ENCODE results near the gene PSAT1. TPM values are rescaled to one million over a fixed set of nuclear protein-coding genes. Genes with fewer than 3 reads are reported as not detected.

The PSAT1 gene
- total RNA-seq, 1 experiment from 2014 or later, result 226 TPM

DNA sequence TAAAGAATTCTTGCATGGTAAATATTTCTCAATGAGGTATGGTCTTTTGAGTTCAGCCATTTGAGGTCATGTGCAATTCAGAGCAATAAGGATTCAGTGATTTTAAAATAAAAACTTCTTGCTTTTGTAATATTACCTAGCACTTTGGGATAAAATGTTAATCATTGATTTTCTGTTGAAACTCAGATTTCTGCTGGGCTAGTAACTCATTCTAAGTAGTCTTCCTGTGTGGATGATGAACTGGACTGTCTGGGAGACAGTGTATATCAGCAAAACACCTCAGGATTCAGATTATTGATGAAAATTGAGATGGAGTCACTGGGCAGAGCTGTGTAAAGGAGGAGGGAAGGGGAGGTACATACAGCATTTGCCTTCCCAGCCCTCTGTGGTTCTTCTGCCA, 10.8 kb upstream of the PSAT1 start:
- POLR2A ChIA-PET, result no interaction called here
- TF ChIP-seq, protein P1, sequence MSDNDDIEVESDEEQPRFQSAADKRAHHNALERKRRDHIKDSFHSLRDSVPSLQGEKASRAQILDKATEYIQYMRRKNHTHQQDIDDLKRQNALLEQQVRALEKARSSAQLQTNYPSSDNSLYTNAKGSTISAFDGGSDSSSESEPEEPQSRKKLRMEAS (IDR thresholded peaks at IDR 0.05), result no peak
- no peak for TF ChIP-seq EZH2phosphoT487 (IDR thresholded peaks at IDR 0.05; ENCODE audit: borderline replicate concordance)
- no peak for TF ChIP-seq ZNF274 (IDR thresholded peaks at IDR 0.05; ENCODE audit: low read depth, low read length)
- TF ChIP-seq RAD21 (IDR thresholded peaks at IDR 0.05; ENCODE audit: low read depth), result no peak
- TF ChIP-seq CBX3 (IDR thresholded peaks at IDR 0.05; ENCODE audit: low read depth), result no peak
- TF ChIP-seq TCF7L2 (IDR thresholded peaks at IDR 0.05; ENCODE audit: borderline replicate concordance, extremely low read depth, insufficient read depth, insufficient read length), result no peak
- H3K4me3 ChIP-seq (replicated peaks in 1 of 2; ENCODE audit: low read depth in 1 of 2, low read length in 2 of 2), result no peak overlapping the region
- no peaks in the 10 kb centered on the region for H4K20me1 ChIP-seq (ENCODE audit: insufficient read depth)
- no peak overlapping the region for H2AFZ ChIP-seq (ENCODE audit: low read depth, low read length, poor library complexity, severe bottlenecking)
- RAD21 ChIA-PET (ENCODE audit: low non-redundant PET in 1 of 2, low total read pairs in 2 of 2, uncharacterized antibody in 2 of 2, unreplicated experiment in 2 of 2), result no interaction called here
- no peak overlapping the region for H3K27ac ChIP-seq (ENCODE audit: low read depth, low read length)
- 0 out of 4 replicates have a peak, but pooled peaks cover 0 to under 1% of the 10 kb centered on the region in 2 experiments for H3K4me1 ChIP-seq (ENCODE audit: control insufficient read depth in 1 of 2, insufficient read depth in 2 of 2, low read length in 2 of 2)
- CTCF ChIA-PET, result no interaction called here
- H3K9ac ChIP-seq (ENCODE audit: low read length), result no peak overlapping the region
- H3K36me3 ChIP-seq (ENCODE audit: control insufficient read depth in 1 of 2, insufficient read depth in 2 of 2, low read length in 2 of 2), result no peaks in the 10 kb centered on the region
- no TSS peak for BruUV-seq (replicated peaks)
- no peak for ATAC-seq
- H3K4me2 ChIP-seq (ENCODE audit: low read length), result no peak overlapping the region
- DNase-seq (ENCODE audit: low read depth, low spot score), result no peak
- no peaks in the 10 kb centered on the region for H3K79me2 ChIP-seq (ENCODE audit: insufficient read depth, low read length)
- no peaks in the 10 kb centered on the region for H3K9me3 ChIP-seq (ENCODE audit: control insufficient read depth in 1 of 2, insufficient read depth in 1 of 2, low read depth in 1 of 2, low read length in 2 of 2)
- no peaks in the 10 kb centered on the region for H3K9me2 ChIP-seq (ENCODE audit: insufficient read depth)
- H3K27me3 ChIP-seq (ENCODE audit: insufficient read depth, low read length), result no peaks in the 10 kb centered on the region
- intact Hi-C loops (cut with micrococcal nuclease), result no loop called here

DNA sequence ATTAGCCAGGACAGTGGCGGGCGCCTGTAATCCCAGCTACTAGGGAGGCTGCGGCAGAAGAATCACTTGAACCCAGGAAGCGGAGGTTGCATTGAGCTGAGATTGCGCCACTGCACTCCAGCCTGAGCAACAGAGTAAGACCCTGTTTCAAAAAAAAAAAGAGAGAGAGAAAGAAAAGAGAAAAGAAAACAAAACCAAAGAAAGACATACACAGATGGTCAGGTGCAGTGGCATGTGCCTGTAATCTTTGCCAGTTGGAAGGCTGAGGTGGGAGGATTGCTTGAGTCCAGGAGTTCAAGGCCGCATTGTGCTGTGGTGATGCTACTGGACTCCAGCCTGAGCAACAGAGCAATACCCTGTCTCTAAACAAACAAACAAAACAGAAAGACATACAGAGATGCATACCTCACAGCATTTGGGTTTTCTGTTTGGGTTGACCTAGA, 10.0 kb upstream of the PSAT1 start:
- H3K9me2 ChIP-seq (ENCODE audit: insufficient read depth), result no peaks in the 10 kb centered on the region
- H3K4me3 ChIP-seq (replicated peaks in 1 of 2; ENCODE audit: low read depth in 1 of 2, low read length in 2 of 2), result no peak overlapping the region
- TF ChIP-seq EZH2 (IDR thresholded peaks at IDR 0.05) (no peak), JUND (IDR thresholded peaks at IDR 0.05) (no peak), EGR1 (IDR thresholded peaks at IDR 0.05; ENCODE audit: low read depth) (no peak), CEBPB (IDR thresholded peaks at IDR 0.05; ENCODE audit: low read depth) (no peak), YY1 (IDR thresholded peaks at IDR 0.05; ENCODE audit: extremely low read depth, insufficient replicate concordance, low read depth, low read length) (no peak), ZNF274 (IDR thresholded peaks at IDR 0.05; ENCODE audit: low read depth, low read length) (no peak), CBX3 (IDR thresholded peaks at IDR 0.05; ENCODE audit: low read depth) (no peak), SRF (IDR thresholded peaks at IDR 0.05; ENCODE audit: low read depth) (no peak)
- TF ChIP-seq, protein P2, sequence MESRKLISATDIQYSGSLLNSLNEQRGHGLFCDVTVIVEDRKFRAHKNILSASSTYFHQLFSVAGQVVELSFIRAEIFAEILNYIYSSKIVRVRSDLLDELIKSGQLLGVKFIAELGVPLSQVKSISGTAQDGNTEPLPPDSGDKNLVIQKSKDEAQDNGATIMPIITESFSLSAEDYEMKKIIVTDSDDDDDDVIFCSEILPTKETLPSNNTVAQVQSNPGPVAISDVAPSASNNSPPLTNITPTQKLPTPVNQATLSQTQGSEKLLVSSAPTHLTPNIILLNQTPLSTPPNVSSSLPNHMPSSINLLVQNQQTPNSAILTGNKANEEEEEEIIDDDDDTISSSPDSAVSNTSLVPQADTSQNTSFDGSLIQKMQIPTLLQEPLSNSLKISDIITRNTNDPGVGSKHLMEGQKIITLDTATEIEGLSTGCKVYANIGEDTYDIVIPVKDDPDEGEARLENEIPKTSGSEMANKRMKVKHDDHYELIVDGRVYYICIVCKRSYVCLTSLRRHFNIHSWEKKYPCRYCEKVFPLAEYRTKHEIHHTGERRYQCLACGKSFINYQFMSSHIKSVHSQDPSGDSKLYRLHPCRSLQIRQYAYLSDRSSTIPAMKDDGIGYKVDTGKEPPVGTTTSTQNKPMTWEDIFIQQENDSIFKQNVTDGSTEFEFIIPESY (IDR thresholded peaks at IDR 0.05; ENCODE audit: extremely low read depth, insufficient replicate concordance, low read length), result no peak
- H2AFZ ChIP-seq (ENCODE audit: low read depth, low read length, poor library complexity, severe bottlenecking), result no peak overlapping the region
- H3K27ac ChIP-seq (ENCODE audit: low read depth, low read length), result no peak overlapping the region
- no TSS peak for BruUV-seq (replicated peaks)
- RAD21 ChIA-PET (ENCODE audit: low non-redundant PET in 1 of 2, low total read pairs in 2 of 2, uncharacterized antibody in 2 of 2, unreplicated experiment in 2 of 2), result no interaction called here
- POLR2A ChIA-PET, result no interaction called here
- CTCF ChIA-PET, result no interaction called here
- no peaks in the 10 kb centered on the region for H3K27me3 ChIP-seq (ENCODE audit: insufficient read depth, low read length)
- intact Hi-C loops (cut with micrococcal nuclease), result no loop called here
- H3K9me3 ChIP-seq (ENCODE audit: control insufficient read depth in 1 of 2, insufficient read depth in 1 of 2, low read depth in 1 of 2, low read length in 2 of 2), result no peaks in the 10 kb centered on the region
- no peaks in the 10 kb centered on the region for H3K36me3 ChIP-seq (ENCODE audit: control insufficient read depth in 1 of 2, insufficient read depth in 2 of 2, low read length in 2 of 2)
- H3K9ac ChIP-seq (ENCODE audit: low read length), result no peak overlapping the region
- no peaks in the 10 kb centered on the region for H3K79me2 ChIP-seq (ENCODE audit: insufficient read depth, low read length)
- DNase-seq (ENCODE audit: low read depth, low spot score) (no peak), ATAC-seq (no peak)
- no peak overlapping the region for H3K4me2 ChIP-seq (ENCODE audit: low read length)
- no peaks in the 10 kb centered on the region for H4K20me1 ChIP-seq (ENCODE audit: insufficient read depth)
- no peaks in the 10 kb centered on the region for H3K4me1 ChIP-seq (ENCODE audit: control insufficient read depth in 1 of 2, insufficient read depth in 2 of 2, low read length in 2 of 2)

Data from HCT116 (cell line).